DLD1 (cell line): ENCODE results near the gene CMTM5.
"Not testable (repeated sequence)": the region's sequence is repeated elsewhere in the genome, so short reads cannot be mapped to it uniquely, and the experiment has no call there.

Experiments
- in situ Hi-C: cut with HindIII; loops from 2 replicates; pipeline ENCODE4 v1.10.0; 2017; ENCODE audit warnings: low sequenced_read_pairs

The CMTM5 gene

DNA sequence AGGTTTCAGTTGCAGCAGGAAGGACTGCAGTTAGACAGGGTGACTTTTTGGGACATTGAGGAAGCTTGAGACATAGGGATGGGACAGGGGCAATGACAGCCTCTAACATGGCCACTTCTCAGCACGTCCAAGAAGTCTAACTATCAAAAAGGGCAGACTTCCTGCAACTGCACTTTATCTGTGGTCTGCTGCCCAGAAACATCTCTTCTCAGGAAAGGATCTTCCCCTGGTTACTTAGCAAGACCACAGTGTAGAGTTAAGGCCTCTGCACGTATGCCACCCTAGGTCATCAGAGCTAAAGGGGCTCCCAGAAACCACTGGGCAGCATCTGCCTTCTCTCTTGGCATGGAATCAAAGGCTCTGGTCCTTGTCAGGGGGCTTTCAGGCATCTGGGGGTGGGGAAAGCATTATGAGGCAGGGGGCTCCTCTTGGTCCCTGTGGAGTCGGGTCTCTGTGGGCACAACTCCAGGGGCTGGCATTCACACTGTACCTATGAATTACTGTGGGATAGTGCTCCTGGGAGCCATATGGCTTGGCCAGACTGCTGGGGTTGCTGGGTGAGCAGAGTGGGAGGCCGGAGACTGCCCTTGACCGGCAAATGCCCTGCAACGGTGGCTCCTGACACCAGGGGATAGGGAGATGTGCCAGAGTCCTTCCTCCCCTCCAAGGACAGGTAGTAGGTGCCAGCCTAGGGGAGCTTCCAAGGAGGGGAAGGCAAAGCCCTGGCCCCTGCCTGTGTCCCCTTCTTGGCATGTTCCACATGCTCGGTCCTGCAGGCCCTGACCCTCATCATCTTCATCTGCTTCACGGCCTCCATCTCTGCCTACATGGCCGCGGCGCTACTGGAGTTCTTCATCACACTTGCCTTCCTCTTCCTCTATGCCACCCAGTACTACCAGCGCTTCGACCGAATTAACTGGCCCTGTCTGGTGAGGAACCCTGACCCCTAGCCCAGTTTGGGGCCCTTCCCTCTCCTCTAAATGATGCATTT lies 1.0 kb downstream of the CMTM5 start:
- in situ Hi-C loops: no loop called here

DNA sequence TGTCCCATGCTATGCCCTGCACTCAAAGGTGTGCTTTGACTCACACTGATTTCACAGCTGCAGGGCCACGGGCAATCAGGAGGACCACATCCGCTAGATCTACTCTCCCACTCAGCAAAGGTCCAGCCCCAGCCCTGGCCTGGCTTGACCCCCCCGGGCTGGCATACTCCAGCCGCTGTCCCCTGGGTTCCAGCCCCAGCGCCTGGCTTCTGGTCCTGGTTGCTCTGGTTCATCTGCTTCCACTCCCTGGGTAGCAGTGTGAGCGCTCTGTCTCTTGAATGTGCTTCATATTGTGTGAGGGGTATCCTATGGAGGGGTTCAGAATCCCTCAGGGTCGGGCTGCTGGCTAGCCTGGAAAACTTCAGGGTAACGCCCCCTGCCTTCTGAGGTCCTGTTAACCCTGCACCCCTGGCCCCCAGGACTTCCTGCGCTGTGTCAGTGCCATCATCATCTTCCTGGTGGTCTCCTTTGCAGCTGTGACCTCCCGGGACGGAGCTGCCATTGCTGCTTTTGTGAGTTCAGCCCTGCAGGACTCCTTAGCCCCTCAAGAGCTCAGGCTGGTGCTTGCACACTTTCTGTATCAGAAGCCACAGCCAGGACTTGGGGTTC lies 1.9 kb downstream of the CMTM5 start:
- in situ Hi-C loops: no loop called here

DNA sequence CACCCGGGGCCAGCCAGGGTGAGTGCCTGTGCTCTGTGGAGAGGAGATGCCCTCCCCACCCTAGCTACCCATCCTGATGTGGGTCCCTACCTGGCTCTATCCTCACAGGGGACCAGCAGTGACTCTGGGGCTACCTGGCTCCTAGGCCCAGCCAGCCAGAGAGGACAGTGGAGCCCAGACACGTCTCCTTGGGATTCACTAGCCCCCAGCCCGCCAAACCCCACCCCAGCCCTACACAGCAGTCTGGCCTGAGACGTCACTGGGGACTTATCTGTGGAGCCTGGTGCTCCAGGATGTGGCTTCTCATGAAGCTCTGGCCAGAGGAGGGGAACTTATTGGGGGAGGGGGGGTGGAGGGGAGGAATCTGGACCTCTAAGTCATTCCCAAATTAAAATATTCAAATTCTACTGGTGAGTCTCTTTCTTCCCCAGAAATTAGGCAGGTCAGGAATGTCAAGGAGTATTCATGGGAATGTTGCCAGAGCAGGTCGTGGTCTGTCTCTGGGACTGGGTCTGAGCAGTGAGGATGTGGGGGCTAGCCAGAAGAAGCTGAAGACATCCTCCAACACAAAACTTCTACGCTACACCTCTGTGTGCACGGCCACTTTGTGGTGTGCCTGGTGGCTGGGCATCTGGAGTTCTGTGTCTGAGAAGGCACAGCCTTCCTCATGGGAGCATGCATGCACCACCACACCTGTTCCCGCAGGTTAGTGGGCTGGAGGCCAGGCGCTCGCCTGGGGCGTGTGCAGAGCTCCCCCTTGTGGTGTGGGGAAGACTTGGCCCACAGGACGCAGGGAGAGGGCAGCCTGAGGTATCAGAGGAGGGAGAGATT lies 2.7 kb downstream of the CMTM5 start:
- in situ Hi-C loops: no loop called here

DNA sequence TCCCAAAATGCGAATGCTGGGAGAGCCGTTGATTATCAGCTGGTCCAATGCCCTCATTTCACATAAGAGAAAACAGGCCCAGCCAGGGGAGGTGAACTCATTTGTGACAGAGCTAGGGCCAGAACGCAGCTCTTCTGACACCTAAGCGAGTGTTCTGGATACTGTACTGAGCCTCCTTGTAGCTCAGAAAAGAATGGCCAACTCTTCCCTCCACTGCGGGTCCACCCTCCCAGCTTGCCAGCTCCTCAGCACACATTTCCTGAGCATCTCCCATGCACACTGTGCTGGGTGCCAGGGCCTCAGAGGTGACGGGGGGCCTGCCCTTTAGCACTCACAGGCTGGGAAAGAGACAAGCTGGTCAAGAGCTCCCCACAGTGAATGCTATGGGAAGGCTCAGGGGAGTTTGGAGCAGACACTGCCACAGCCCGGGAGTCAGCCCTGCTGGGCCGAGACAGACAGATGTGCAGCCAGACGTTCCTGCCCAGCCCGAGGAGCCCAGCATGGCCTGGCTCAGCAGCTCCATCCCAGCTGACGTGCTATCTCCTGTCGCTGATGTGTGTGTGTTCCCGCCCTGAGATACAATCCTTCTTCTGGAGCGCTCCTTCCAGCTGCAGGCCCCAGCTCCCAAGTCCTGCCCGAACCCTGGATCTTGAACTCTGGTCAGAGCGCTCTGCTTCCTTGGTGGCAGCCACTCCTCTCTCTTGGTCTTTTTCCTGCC lies 3.5 kb downstream of the CMTM5 start:
- in situ Hi-C loops: no loop called here

DNA sequence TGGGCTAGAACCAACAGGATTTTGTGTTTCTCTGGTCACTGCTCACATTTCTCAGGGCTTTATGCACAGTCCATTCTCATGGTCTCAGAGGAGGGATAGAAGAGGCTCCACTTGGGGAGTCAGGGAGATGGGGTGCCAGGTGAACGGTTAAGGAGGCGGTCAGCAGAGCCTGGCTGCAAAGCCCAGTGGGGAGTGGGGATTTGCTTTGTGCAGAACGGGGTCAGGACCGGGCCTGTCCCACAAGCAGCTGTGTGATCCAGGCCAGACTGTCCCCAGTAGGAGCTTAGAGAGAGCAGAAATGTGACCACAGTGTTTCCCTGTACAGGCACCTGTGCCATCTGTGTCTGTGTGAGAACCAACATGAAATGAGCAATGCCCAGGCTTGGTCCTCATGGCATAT lies 4.1 kb downstream of the CMTM5 start:
- in situ Hi-C loops: no loop called here

DNA sequence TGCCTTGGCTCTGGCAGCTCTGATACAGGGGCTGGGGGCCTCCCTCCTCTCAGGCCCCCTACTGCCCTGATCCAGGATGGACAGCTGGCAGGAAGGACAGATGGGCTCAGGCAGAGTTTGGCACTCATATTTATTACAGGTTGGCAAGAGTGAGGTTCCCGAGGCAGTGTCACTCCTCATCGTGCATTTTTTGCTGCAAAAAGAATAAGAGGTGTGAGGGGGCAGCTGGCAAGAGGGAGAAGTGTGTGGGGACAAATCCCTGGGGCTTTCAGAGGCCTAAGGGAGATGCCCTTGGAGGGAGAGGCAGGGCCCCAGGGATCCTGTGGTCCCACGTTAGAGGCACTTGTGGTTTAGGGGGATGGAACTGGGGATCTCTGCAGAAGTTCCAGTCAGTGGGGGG lies 5.0 kb downstream of the CMTM5 start:
- in situ Hi-C loops: no loop called here

DNA sequence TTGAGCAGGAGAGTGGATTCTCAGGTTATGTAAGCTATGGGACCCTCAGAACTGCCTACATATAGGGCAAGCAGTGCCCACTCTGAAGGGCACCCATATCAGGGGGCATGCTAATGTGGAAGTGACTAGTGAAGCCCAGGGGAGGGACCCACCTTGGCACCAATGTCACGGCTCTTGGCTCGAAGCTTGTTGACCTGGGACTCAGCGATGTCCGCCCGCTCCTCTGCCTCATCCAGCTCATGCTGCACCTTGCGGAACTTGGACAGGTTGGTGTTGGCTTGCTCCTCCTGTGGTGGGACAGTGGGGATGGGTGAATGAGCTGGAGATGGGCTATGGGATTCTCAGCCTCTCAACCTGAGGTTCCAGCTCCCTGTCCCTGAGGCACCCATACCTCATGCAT lies 5.4 kb downstream of the CMTM5 start:
- in situ Hi-C loops: no loop called here

DNA sequence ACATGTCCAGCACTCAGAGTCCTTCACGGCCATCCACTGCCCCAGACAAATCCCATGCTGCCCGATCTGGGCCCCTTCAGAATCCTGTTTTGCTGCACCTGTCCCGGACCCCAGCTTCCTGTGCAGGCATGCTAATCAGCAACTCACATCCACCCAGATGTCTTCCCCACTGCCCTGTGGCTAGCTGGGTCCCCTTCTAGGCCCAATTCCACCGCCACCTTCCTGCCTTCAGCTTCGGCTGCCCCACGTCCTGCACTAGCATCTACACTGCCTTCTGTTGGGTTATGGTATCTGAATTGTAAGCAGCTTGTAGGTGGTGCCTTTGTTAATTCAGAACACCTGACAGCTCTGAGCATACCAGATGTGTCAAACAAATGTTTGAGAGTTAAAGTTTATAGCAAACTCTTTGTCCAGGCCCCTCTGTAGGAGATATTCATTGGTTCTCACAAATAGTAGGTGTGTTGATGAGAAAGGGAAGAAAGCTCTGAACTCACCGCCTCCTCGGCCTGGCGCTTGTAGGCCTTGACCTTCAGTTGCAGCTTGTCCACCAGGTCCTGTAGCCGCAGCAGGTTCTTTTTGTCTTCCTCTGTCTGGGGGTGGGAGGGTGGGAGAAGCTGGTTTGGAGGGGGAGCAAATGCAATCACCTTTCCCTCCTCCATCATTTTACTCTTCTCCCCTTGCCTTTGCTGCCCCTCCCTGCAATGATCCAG lies 6.0 kb downstream of the CMTM5 start:
- in situ Hi-C loops: no loop called here

DNA sequence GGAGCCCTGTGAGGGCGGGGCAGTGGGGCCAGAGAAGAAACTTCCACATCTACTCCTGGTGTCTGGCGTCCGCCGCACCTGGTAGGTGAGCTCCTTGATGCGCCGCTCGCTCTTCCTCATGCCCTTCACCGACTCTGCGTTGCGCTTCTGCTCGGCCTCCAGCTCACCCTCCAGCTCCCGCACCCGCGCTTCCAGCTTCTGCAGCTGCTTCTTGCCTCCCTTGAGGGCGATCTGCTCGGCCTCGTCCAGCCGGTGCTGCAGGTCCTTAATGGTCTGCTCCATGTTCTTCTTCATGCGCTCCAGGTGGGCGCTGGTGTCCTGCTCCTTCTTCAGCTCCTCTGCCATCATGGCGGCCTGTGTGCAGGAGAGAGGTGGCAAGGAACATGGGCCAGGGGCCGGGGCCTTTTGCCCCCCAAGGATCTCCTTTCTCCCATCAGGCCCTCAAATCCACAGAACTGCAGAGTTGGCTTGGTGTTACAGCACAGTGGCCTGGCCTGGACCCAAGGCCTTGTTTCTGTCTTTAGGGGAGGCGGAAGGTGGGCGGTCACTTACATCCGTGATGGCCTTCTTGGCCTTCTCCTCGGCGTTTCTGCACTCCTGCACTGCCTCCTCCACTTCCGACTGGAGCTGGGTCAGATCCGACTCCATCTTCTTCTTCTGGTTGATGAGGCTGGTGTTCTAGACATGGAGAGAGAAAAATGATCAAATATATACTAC lies 7.7 kb downstream of the CMTM5 start:
- in situ Hi-C loops: no loop called here

DNA sequence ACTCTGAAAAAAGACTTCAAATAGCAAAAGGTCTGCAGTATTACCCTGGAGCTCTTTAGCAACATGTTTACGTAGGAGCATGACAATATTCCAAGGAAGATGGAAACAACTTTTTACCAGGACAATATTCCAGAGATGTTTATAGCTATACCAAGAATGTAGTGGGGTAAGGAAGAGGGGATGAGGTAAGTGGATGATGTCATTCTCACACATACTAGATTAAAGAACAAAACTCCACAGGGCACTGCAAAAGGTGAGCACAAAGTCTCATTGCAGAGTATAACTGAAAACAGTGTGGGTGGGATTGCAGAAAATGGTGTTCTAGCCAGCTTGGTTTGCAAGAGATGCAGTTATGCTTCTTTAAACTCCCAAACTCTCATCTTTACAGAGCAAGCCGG lies 8.4 kb downstream of the CMTM5 start:
- in situ Hi-C loops: no loop called here

DNA sequence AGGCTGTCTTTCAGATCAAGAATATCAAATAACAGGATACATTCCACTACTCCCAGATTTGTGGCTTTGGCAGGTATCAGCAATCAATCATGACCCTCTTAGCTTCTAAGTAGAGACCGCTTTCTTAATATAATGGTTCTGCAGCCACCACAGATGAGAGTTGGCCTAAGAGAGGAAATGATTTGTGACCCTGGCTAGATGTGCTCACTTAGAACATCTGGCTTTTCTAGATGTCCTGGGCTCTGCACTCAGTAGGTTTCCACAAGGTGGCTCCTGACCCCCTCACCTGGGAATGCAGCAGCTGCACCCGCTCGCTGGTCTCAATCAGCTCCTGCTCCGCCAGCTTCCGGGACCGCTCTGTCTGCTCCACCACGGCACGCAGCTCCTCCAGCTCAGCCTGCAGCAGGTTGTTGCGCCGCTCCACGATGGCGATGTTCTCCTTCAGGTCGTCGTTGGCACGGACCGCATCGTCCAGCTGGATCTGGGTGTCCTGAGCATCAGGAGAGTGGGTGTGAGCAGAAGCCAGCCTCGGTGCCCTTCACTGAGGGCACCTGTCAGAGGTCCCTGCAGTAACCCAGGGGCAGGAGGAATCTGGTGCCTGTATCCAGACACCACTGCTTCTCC lies 8.9 kb downstream of the CMTM5 start:
- in situ Hi-C loops: no loop called here

DNA sequence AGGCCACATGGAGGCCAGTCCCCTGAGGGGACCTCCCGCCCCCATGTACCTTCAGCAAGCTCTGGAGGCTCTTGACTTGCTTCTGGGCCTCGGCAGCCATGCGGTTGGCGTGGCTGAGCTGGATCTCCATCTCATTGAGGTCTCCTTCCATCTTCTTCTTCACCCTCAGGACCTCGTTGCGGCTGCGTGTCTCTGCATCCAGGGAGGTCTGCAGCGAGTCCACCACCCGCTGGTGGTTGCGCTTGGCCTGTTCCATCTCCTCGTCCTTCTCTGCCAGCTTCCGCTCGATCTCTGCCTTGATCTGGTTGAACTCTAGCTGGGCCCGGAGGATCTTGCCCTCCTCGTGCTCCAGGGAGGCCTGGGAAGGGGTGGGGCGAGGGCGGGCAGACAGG lies 9.4 kb downstream of the CMTM5 start:
- in situ Hi-C loops: not testable (repeated sequence)

DNA sequence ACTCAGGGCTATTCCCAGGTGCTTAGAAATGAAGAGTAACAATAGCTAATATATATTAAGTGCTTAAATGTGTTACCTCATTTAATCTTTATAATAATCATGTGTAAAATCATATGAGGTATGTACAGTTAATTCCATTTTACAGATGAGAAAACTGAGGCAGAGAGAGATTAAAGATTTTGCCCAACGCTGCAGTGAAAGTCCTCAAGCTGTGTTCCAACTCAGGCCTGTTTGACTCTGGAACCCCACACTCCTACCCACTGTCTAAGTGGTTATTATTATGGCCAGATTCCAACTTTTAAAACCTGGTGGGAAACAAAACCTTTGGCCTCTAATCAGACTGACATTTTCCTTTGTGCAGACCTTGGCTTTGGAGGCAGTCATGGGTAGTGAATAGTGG lies 10.2 kb downstream of the CMTM5 start:
- in situ Hi-C loops: no loop called here

DNA sequence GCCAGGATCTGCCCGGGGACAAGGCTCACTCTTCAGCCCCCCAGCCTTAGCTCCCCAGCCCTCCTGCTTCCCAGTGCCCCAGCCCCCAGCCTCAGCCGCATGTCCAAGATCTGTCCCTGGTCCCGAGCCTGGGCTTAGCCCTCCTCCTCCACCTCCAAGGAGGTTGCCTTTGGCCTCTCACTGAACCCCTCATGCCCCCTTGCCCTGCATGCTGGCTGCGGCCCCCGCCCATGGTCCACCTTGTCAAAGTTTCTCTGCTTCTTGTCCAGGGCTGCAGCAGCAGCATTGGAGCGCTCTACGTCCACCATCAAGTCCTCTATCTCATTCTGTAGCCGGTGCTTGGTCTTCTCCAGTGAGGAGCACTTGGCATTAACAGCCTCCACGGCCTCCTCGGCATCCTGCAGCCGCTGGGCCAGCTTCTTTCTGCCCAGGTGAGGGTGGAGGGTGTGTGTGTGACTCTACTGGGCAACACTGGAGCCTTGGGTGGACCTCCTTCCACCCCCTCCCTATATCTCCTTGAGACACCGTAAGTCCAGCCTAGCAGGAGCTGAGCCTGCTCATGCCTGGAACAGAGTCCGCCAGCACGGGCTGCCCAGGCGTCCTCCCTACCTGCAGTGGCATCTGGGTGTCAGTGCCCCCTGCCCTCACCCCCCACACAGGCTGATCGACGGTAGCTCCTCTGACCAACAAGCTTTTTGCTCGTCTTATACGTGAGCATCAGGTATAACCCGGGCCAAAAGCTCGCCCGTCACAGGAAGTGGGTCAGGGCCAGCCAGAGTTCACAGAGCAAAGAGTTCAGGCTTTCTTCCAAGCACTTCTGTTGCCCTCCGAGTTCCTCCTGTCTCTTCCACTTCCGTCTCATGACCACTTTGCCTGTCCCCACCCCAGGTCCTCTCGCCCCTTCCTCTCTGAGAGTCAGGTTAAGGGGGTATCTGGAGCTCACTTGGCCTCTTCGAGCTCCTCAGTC lies 11.4 kb downstream of the CMTM5 start:
- in situ Hi-C loops: no loop called here

DNA sequence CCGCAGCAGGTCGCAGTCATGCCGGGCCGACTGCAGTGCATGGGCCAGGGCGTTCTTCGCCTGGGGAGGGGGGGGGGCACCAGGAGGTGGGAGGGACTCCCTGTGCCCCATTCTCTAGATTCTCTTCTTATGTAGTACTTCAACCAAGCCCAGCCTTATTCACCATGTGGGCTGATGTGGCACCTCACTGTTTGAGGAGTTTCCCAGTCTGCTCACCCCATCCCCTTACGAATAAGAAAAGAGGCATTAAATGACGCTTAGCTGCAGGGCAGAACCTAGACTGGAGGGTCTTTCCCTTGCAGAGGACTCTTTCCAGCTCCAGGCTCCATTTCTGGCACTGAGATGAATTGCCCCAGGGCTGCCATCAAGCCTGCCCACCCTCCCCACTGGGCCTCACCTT lies 12.2 kb downstream of the CMTM5 start:
- in situ Hi-C loops: no loop called here

DNA sequence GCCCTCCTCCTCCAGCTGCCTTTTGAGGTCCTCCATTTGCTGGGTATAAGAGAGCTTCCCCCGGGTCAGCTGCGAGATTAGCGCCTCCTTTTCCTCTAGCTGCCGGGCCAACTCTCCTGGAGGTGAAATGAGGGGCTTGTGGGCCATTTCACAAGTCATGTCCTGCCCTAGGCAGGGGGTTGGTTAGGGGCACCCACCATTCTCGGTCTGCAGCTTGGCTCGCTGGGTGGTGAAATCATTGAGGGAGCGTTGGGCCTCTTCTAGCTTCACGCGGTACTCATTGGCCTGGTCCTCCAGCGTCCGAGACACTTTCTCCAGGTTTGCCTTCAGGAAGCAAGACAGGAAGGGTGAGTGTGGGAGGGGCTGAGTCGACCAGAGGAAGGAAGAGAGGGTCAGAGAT lies 12.6 kb downstream of the CMTM5 start:
- in situ Hi-C loops: no loop called here

DNA sequence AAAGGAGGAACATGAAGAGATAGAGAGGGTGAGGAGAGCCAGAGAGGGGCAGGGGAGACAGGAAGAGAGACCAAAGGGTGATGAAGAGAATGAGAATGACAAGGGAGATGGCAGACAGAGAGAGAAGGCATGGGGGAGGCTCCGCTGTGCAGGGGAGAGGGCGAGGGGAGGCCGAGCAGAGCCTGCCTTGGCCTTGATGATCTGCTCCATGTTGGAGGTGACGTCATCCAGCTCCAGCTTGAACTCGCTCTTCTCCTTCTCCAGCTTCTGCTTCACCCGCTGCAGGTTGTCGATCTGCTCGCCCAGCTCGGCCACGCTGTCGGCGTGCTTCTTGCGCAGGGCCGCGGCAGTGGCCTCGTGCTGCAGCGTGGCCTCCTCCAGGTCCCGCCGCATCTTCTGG lies 13.0 kb downstream of the CMTM5 start:
- in situ Hi-C loops: not testable (repeated sequence)

DNA sequence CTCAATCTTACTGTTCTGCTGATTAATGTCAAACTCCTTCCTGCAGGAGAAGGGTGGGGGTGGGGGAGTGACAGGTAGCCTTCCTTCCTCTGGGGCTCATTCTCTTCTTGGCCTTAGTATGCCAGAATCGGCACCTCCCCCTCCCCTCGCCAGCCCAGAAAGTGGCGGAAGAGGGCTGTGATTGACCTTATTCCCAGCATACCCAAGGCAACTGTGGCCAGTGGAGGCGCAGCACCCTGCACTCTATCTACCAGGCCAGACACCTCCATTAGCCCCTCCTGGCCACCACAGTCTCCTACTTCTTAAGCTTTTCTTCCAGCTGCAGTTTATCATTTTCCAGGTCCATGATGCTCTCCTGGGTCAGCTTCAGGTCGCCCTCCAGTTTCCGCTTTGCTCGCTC lies 15.8 kb downstream of the CMTM5 start:
- in situ Hi-C loops: no loop called here
